ENCODE results near the gene TCAF1.

TCAF1 gene, protein sequence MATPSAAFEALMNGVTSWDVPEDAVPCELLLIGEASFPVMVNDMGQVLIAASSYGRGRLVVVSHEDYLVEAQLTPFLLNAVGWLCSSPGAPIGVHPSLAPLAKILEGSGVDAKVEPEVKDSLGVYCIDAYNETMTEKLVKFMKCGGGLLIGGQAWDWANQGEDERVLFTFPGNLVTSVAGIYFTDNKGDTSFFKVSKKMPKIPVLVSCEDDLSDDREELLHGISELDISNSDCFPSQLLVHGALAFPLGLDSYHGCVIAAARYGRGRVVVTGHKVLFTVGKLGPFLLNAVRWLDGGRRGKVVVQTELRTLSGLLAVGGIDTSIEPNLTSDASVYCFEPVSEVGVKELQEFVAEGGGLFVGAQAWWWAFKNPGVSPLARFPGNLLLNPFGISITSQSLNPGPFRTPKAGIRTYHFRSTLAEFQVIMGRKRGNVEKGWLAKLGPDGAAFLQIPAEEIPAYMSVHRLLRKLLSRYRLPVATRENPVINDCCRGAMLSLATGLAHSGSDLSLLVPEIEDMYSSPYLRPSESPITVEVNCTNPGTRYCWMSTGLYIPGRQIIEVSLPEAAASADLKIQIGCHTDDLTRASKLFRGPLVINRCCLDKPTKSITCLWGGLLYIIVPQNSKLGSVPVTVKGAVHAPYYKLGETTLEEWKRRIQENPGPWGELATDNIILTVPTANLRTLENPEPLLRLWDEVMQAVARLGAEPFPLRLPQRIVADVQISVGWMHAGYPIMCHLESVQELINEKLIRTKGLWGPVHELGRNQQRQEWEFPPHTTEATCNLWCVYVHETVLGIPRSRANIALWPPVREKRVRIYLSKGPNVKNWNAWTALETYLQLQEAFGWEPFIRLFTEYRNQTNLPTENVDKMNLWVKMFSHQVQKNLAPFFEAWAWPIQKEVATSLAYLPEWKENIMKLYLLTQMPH

DNA sequence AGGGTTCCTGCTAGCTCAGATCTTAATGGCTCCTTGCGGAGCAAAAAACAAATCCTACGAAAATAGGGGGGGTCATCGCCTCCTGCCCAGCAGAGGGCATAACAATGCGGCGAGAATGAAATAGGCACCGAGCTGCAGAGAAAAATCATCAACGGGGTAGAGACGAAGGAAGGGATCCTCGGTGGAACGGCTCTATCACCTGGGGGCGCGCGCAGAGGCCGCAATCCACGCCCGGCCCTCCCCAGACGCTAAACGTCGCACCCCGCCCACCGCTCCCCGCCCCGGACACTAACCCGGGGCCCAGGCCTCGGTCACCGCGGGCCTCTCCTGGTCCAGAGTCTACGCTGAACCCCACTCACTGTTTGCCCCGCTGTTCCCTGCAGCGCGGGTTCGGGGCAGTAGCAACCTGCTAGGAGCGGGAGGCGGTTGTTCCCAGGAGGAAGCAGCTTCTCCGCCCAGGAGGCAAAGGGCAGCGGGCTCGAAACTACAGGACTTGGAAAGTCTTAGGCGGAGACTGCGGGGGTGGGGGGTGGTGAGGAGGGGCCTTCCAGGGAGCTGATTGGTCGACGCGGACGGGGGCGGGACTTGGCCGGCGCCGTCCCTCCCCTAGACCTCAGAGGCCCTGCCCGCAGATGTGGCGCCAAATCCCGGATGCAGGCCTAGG lies at the start of gene TCAF1:
TCAF1 (minus strand) TSS at position 509 of the 664 bp plus-strand sequence. CDS start 25,568 bp downstream, outside the sequence.
- DNase-seq = peak; percentile 88

- DNase-seq = no peak
These were observed 46.8 kb upstream of the TCAF1 start for GRCh38 chr7:143948733-143949132.

GRCh38 chr7:143947111-143947510 lies 45.1 kb upstream of the TCAF1 start:
- DNase-seq = no peak

DNA sequence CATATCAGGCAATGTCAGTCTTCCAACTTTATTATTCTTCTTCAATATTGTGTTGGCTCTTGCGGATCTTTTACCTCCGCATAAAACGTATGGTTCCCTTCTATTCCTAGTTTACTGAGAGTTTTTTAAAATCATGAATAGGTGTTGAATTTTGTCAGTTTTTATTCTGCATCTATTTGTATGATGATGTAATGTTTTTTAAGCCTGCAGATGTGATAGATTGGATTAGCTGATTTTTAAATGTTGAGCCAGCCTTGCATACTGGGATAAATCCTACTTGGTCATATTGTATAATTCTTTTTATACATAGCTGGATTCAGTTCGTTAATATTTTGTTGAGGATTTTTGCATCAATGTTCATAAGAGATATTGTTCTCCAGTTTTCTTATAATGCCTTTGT lies 43.4 kb upstream of the TCAF1 start:
- DNase-seq = no peak

- DNase-seq = no peak
These were observed 36.6 kb upstream of the TCAF1 start for GRCh38 chr7:143938379-143939243.

GRCh38 chr7:143936087-143937009 lies 34.4 kb upstream of the TCAF1 start:
- no peak for DNase-seq

DNA sequence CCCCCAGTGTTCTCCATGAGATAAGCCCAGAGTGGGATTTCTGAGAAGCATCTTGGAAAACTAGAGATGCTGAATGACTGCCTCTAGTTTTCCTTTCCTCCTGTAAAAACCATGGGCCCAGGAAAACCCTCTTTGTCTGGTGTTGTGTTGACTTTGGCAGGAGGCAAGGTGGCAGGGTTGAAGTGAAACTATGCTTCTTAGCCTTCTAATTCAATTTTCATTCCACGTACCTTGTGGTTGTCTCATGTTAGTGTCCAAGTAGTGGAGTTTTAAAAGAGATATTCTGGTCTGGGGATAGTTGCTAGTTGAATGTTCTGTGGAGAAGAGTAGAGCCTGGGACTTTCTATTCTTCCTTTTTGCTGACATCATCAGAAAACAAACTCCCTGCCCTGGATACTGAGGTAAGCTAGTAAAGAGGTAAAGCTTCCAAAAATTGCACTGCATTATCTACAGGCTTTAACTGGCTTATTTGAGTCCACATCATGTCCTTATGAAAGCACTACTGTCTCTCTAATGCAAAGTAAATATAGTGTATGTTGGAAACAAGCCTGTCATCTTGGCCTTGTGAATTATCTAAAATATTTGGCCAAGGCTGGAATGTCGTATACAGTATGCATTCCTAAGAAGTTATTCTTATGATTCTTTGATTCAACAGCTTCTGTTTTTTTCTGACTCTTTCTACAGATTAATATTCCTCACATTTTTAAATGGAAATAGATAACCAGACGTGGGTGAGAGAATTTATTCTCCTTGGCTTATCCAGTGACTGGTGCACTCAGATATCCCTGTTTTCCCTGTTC lies 32.8 kb upstream of the TCAF1 start, which contains the start of gene OR2F2:
OR2F2 (plus strand) TSS at position 708 of the 800 bp plus-strand sequence; CDS start at position 708, 0 bp downstream.
- no peak for DNase-seq

DNA sequence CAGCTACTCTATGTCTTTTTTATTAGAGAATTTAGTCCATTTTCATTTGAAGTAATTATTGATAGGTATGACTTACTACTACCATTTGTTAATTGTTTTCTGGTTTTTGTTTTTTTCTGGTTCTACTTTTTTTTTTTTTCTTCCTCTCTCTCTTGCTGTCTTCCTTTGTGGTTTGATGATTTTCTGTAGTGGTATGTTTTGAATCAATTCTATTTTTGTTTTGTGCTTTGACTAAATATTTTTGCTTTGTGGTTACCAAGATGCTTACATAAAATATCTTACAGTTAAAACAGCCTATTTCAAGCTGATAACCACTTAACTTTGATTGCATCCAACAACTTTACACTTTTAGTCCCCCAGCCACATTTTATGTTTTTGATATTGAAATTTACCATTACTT lies 29.8 kb upstream of the TCAF1 start:
- no peak for DNase-seq

DNA sequence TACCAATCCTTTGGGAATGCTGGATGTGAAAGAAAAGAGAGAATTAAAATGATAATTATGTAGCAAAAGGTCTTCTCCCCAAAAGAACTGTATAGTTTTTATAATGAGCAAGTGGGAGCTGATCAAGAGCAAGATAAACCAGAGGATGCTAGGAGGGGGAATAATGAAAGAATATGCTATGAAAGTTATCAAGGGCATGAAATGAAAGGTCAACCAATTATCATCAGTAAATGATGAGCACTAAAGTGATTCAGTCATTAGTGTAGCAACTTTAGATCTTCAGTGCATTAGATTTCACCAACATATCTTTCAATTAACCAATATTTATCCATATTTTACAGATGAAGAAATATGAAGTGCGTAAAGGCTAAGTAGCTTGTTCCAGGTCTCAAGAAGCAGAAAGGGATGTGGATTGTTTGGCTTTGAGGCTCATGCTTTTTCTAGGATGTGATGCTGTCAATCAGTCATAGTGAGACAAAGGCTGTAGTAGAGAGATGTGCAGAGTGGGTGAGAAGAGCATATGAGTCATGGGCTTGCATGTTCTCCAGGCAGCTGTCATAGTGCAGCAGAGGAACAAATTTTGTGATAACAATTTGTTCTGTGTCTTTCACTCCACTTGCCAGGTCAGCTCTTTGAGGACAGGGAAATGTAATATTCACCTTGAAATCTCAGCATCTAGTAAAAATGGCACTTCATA lies 27.4 kb upstream of the TCAF1 start:
- no peak for DNase-seq

- DNase-seq = no peak
These were observed 22.9 kb upstream of the TCAF1 start for GRCh38 chr7:143924851-143925250.

DNA sequence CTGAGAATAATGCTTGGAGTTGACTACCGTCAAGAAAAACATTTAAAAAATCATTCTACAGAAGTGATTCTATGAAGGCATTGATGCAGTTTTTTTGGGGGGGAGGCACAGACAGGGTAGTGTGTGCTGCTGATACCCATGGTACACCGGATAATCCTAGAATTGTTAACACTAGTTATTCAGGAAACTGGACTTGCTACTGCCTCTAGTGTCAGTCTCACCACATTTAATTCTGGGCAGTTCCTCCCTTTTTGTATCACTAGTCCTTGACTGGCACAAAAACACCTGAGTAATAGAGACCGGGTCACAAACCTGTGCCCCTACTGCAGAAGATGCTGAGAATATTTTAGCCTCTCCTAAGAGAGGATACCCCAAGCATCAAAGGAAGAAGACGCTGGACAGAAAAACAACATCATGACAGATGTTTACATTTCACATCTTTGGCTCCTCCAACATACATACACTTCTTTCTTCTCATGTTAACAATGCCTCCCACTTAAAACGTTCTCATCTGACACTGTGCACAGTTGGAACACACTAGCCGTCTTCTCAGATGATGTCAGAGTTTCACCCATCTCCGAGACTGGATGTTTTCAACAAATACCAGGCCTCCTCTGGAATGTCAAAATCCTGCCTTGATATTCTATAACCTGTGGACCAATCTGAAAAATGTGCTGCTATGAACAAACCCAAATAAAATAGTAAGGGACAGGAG lies 13.1 kb upstream of the TCAF1 start:
- no peak for DNase-seq

DNA sequence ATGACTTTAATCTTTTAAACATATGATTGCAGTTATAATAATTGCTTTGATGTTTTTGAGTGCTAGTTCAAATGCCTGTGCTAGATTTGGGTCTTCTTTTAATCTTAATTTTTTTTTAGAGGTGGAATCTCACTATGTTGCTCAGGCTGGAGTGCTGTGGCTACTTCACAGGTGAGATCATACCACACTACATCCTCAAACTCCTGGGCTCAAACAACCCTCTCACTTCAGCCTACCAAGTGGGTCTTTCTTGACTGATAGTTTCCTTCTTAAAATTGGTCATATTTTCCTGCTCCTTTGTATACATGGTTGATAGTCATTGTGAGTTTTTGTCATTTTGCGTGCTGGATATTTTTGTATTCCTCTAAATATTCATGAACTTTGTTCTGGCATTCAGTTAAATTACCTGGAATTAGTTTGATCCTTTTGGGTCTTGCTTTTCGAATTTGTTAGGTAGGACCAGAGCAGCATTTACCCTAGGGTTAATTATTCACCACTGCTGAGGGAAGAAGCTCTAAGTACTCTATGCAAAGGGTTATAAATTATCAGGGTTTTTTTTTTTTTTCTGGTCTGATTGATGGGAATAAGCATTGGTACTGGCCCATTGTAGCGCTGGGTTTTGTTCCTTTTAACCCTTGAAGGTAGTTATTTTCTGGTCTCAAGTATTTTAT lies 12.1 kb upstream of the TCAF1 start:
- DNase-seq = no peak

GRCh38 chr7:143910473-143911248 lies 8.7 kb upstream of the TCAF1 start:
- DNase-seq = no peak

DNA sequence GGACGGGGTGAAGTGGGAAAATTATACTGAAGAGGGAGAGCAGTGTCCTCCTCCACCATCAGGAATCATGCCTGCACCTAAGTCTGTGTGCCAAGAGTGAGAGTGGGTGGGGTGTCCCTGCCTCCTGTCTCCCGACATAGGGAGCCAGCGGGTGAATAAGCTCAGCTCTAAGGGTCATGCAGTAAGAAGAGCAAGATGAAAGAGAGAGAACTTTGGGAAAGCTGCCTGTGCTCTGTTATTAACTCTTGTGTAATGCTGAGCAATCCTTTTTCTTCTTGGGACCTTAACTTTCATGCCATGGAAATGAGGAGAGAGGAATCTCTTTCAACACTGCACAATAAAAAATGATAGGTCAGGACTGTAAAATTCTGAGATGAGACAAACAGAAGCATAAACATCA lies 7.9 kb upstream of the TCAF1 start:
- DNase-seq = no peak

DNA sequence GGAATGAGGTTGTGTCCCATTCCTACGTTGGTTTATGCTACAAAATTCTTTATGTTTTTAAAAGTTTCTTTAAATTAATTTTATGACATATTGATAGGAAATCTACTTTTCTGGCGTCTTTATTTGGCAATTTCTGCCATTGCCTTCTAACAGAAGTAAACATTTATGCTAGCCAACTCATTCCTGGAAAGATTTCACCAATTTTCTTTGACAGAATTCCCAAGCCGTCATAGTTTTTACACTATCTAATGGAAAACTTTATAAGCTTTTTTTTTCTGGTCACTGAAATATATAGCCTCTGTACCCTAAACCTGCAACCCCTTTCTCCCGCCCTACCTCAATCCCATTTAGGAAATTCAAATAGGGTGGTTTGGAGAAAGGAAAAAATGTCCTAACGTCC lies 6.1 kb upstream of the TCAF1 start:
- no peak for DNase-seq

- DNase-seq = no peak
These were observed 4.9 kb upstream of the TCAF1 start for GRCh38 chr7:143906895-143907294.

- DNase-seq = no peak
These were observed 4.2 kb upstream of the TCAF1 start for GRCh38 chr7:143906151-143906550.

Measured in CD4-positive, alpha-beta T cell treated with Interleukin-4 for 4 hours (primary cell).